Ishikawa (cell line): Measurements from ENCODE around the gene ADAMTS12.

ENCODE experiments used
- CEBPB ChIP-seq: IDR thresholded peaks from 2 replicates; pipeline ENCODE4 v1.6.1; 2012
- CREB1 ChIP-seq: IDR thresholded peaks from 2 replicates; pipeline ENCODE4 v1.6.1; 2012; ENCODE audit warnings: low read depth
- EP300 ChIP-seq: IDR thresholded peaks from 2 replicates; pipeline ENCODE4 v1.6.1; 2012; ENCODE audit warnings: borderline replicate concordance
- MAX ChIP-seq: IDR thresholded peaks from 2 replicates; pipeline ENCODE4 v1.6.1; 2012
- RAD21 ChIP-seq: IDR thresholded peaks from 2 replicates; pipeline ENCODE4 v1.6.1; 2012; ENCODE audit warnings: low read depth
- TAF1 ChIP-seq: IDR thresholded peaks from 2 replicates; pipeline ENCODE4 v1.6.1; 2012; ENCODE audit warnings: low read depth, mild to moderate bottlenecking
- TCF12 ChIP-seq: IDR thresholded peaks from 2 replicates; pipeline ENCODE4 v1.6.1; 2012; ENCODE audit warnings: low read depth
- TEAD4 ChIP-seq: IDR thresholded peaks from 2 replicates; pipeline ENCODE4 v1.6.1; 2012
- USF1 ChIP-seq: IDR thresholded peaks from 2 replicates; pipeline ENCODE4 v1.6.1; 2012
- TF ChIP-seq, protein P1 (sequence below): IDR thresholded peaks from 2 replicates; pipeline ENCODE4 v1.6.1; 2012; ENCODE audit warnings: low read depth, mild to moderate bottlenecking

DNA sequence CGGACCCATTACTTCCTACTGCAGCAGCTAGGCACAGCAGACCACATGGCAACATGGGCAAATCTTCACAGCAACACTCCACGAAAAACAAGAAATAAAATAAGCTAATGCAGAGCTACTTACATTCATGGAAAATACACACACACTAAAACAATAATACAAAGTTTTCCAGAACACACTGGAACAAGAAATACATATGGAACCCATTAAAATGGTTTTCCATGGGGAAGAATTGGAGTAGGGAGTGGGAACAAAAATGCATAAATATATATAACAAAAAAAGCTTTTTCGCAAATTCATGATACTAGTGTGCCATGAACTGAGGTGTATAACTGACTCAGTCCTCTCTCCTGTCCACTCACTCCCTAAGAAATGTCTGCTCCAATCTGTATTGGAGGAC, 8.3 kb downstream of the ADAMTS12 start:
- TF ChIP-seq MAX = no peak
- no peak for TF ChIP-seq EP300
- no peak for TF ChIP-seq TCF12
- TF ChIP-seq CEBPB = no peak
- no peak for TF ChIP-seq CREB1
- TF ChIP-seq, protein P1, sequence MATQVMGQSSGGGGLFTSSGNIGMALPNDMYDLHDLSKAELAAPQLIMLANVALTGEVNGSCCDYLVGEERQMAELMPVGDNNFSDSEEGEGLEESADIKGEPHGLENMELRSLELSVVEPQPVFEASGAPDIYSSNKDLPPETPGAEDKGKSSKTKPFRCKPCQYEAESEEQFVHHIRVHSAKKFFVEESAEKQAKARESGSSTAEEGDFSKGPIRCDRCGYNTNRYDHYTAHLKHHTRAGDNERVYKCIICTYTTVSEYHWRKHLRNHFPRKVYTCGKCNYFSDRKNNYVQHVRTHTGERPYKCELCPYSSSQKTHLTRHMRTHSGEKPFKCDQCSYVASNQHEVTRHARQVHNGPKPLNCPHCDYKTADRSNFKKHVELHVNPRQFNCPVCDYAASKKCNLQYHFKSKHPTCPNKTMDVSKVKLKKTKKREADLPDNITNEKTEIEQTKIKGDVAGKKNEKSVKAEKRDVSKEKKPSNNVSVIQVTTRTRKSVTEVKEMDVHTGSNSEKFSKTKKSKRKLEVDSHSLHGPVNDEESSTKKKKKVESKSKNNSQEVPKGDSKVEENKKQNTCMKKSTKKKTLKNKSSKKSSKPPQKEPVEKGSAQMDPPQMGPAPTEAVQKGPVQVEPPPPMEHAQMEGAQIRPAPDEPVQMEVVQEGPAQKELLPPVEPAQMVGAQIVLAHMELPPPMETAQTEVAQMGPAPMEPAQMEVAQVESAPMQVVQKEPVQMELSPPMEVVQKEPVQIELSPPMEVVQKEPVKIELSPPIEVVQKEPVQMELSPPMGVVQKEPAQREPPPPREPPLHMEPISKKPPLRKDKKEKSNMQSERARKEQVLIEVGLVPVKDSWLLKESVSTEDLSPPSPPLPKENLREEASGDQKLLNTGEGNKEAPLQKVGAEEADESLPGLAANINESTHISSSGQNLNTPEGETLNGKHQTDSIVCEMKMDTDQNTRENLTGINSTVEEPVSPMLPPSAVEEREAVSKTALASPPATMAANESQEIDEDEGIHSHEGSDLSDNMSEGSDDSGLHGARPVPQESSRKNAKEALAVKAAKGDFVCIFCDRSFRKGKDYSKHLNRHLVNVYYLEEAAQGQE = no peak
- TF ChIP-seq RAD21 = no peak
- TF ChIP-seq TAF1 = no peak
- TF ChIP-seq TEAD4 = no peak
- TF ChIP-seq USF1 = no peak
